HEK293T (cell line): ENCODE results near the gene CLEC4G.
"Not testable (repeated sequence)": the region's sequence is repeated elsewhere in the genome, so short reads cannot be mapped to it uniquely, and the experiment has no call there.

Experiments
- ARNT ChIP-seq: fragments of 450-650 bp; IDR thresholded peaks from 2 replicates; pipeline ENCODE4 v1.6.1; 2017; ENCODE audit warnings: mild to moderate bottlenecking
- BHLHE40 ChIP-seq: fragments of 450-650 bp; IDR thresholded peaks from 2 replicates; pipeline ENCODE4 v1.6.1; 2016; ENCODE audit warnings: mild to moderate bottlenecking, moderate library complexity, borderline replicate concordance
- HDGF ChIP-seq: fragments of 450-650 bp; IDR thresholded peaks from 2 replicates; pipeline ENCODE4 v1.6.1; 2017; ENCODE audit warnings: antibody characterized with exemption, borderline replicate concordance
- L3MBTL2 ChIP-seq: fragments of 450-650 bp; conservative IDR thresholded peaks from 2 replicates; pipeline ENCODE4 v1.6.1; 2016; ENCODE audit warnings: mild to moderate bottlenecking
- LEF1 ChIP-seq: fragments of 450-650 bp; IDR thresholded peaks from 2 replicates; pipeline ENCODE4 v1.6.1; 2017; ENCODE audit warnings: mild to moderate bottlenecking, borderline replicate concordance
- SP1 ChIP-seq: fragments of 450-650 bp; IDR thresholded peaks from 2 replicates; pipeline ENCODE4 v1.6.1; 2017
- SUZ12 ChIP-seq: fragments of 450-650 bp; IDR thresholded peaks from 2 replicates; pipeline ENCODE4 v1.6.1; 2016; ENCODE audit warnings: mild to moderate bottlenecking
- TARDBP ChIP-seq: fragments of 450-650 bp; IDR thresholded peaks from 2 replicates; pipeline ENCODE4 v1.6.1; 2016
- ZNF384 ChIP-seq: fragments of 450-650 bp; IDR thresholded peaks from 2 replicates; pipeline ENCODE4 v1.6.1; 2016

GRCh38 chr19:7764157-7764556 lies 32.2 kb upstream of the CLEC4G start:
- not testable (repeated sequence) for TF ChIP-seq SP1, TARDBP, SUZ12, ARNT, LEF1, ZNF384, BHLHE40, HDGF, L3MBTL2
